HepG2 (cell line): Measurements from ENCODE around the gene CPEB4. TPM values are rescaled to one million over a fixed set of nuclear protein-coding genes. Genes with fewer than 3 reads are reported as not detected.

ENCODE experiments used
- ATAC-seq: fragments of 200-7000 bp; cut with Tn5 transposase; 3 replicates; pipeline ENCODE4 v1.9.1; 2020; ENCODE audit warnings: mild to moderate bottlenecking, moderate library complexity
- BruUV-seq: library from RNA; stranded (reverse); fragments of 400-500 nt; replicated peaks from 2 replicates; lab custom pipeline; 2021; lab: Mats Ljungman, UMichigan
- CTCF ChIA-PET: fragments of 300-600 bp; formaldehyde crosslinking; extraction: SDS; loops from one replicate; lab custom pipeline; 2021; ENCODE audit warnings: low total read pairs, inconsistent platforms, low intra/inter-chr PET ratio; lab: Yijun Ruan, JAX
- POLR2A ChIA-PET: fragments of 350-600 bp; sonication (Branson Sonifier 250); formaldehyde crosslinking; loops from one replicate; lab custom pipeline; 2020; ENCODE audit warnings: antibody characterized with exemption, inconsistent platforms; lab: Yijun Ruan, JAX
- DNase-seq: peaks from one replicate; pipeline ENCODE4 v3.0.0-alpha.2; 2015; ENCODE audit warnings: low spot score
- FAIRE-seq: peaks from 3 replicates; lab custom pipeline; 2011; peaks lifted over from hg19 to GRCh38; lab: Jason Lieb, UNC
- H2AFZ ChIP-seq: one replicate; pipeline ENCODE4 v1.6.1; 2011; ENCODE audit warnings: low read length, inconsistent platforms
- H3K27ac ChIP-seq: fragments of 300-600 bp; 3 replicates; pipeline ENCODE4 v1.8.0; 2011; ENCODE audit warnings: mixed run types, mild to moderate bottlenecking, mixed read lengths, low read length, inconsistent platforms; ENCODE audit not compliant: insufficient read depth; ENCODE audit errors: extremely low read length
- H3K27me3 ChIP-seq, 2 experiments: fragments of 200-600 bp in 1 of 2; 2 replicates in 1 of 2; 3 replicates in 1 of 2; pipeline versions ENCODE4 v1.6.0 to v1.8.0; 2011; ENCODE audit warnings: low read length in 2 of 2, mild to moderate bottlenecking in 2 of 2, moderate library complexity in 2 of 2, inconsistent platforms in 1 of 2; ENCODE audit not compliant: insufficient read depth in 2 of 2, control insufficient read depth in 1 of 2
- H3K36me3 ChIP-seq, 2 experiments: fragments of 200-600 bp in 1 of 2; replicated peaks in 1 of 2; 2 replicates in 1 of 2; 3 replicates in 1 of 2; pipeline versions ENCODE4 v1.5.1 to v1.8.0; 2011; ENCODE audit warnings: low read length in 2 of 2, inconsistent platforms in 1 of 2; ENCODE audit not compliant: insufficient read depth in 2 of 2, control insufficient read depth in 1 of 2
- H3K4me1 ChIP-seq: 2 replicates; pipeline ENCODE4 v1.5.1; 2012; ENCODE audit warnings: low read length, inconsistent platforms; ENCODE audit not compliant: insufficient read depth
- H3K4me2 ChIP-seq: 2 replicates; pipeline ENCODE4 v1.6.0; 2011; ENCODE audit warnings: low read depth, low read length, inconsistent platforms
- H3K4me3 ChIP-seq, 3 experiments: fragments of 200-600 bp in 1 of 3; sonication (generic), shearing (Covaris generic) in 1 of 3; replicated peaks in 1 of 3; 2 replicates each; pipeline ENCODE4 v1.5.1; 2011 to 2016; ENCODE audit warnings: low read length in 3 of 3, inconsistent platforms in 2 of 3, low read depth in 2 of 3, mild to moderate bottlenecking in 2 of 3, control low read depth in 1 of 3, mixed read lengths in 1 of 3; ENCODE audit not compliant: insufficient read depth in 1 of 3
- H3K79me2 ChIP-seq: one replicate; pipeline ENCODE4 v1.6.1; 2011; ENCODE audit warnings: low read length, inconsistent platforms; ENCODE audit not compliant: insufficient read depth
- H3K9ac ChIP-seq: 2 replicates; pipeline ENCODE4 v1.6.0; 2011; ENCODE audit warnings: mild to moderate bottlenecking, low read depth, low read length, inconsistent platforms; ENCODE audit not compliant: insufficient read depth
- H3K9me3 ChIP-seq: 2 replicates; pipeline ENCODE4 v1.5.1; 2012; ENCODE audit warnings: mild to moderate bottlenecking, low read length
- H4K20me1 ChIP-seq: 2 replicates; pipeline ENCODE4 v1.6.0; 2011; ENCODE audit warnings: inconsistent platforms, mild to moderate bottlenecking, low read length, moderate library complexity; ENCODE audit not compliant: insufficient read depth
- CEBPG ChIP-seq: IDR thresholded peaks from 2 replicates; pipeline ENCODE4 v1.6.1; 2016
- ZIK1 ChIP-seq: sonication (generic); formaldehyde crosslinking; IDR thresholded peaks from 2 replicates; pipeline ENCODE4 v1.5.0; 2020; ENCODE audit warnings: mild to moderate bottlenecking, low read depth, missing genetic modification reagents, borderline replicate concordance
- ZNF329 ChIP-seq: sonication (generic); formaldehyde crosslinking; IDR thresholded peaks from 2 replicates; pipeline ENCODE4 v1.9.0; 2021; ENCODE audit warnings: low read depth, mild to moderate bottlenecking, missing genetic modification reagents
- WGBS: methylation state at CpG from one replicate; pipeline ENCODE4 v1.1.6; 2017; ENCODE audit warnings: low lambda C conversion rate; 5-methylcytosine and 5-hydroxymethylcytosine counted together
- in situ Hi-C: cut with HindIII; loops from 2 replicates; pipeline ENCODE4 v1.10.0; 2017; ENCODE audit warnings: low pct_unique_long_range_greater_than_20kb; ENCODE audit not compliant: extremely low pct_ligation_motif_present
- intact Hi-C: fragments of 100-400 bp; cut with micrococcal nuclease; formaldehyde crosslinking; loops from one replicate; pipeline ENCODE4 v1.10.0; 2022; ENCODE audit not compliant: unreplicated experiment
- polyA plus RNA-seq, 8 experiments: library from polyadenylated mRNA; depleted of rRNA in 3 of 8; stranded (reverse) in 7 of 8; unstranded in 1 of 8; fragments of >200 nt; fragmentation: Illumina TruSeq in 4 of 8; extraction: Trizol in 4 of 8; gene quantifications; 2 replicates each; pipeline versions ENCODE4 v1.2.1 to v1.2.3, GENCODE V29; 2011 to 2016; ENCODE audit warnings: low read depth in 4 of 8, missing spikeins in 1 of 8, mixed read lengths in 1 of 8; ENCODE audit not compliant: insufficient read depth in 1 of 8
- total RNA-seq, 5 experiments: library from RNA; depleted of rRNA; stranded (reverse); fragments of >200 nt; fragmentation: Illumina TruSeq; extraction: Trizol; gene quantifications; 2 replicates each; pipeline ENCODE4 v1.2.3, GENCODE V29; 2016; ENCODE audit warnings: low read depth in 1 of 5

CPEB4 gene
- total and polyA plus RNA-seq, 2 of the 13 experiments (the other 11 are each of a cell fraction or from before 2014, with no cell fraction given), result 7.7 to 26.7 TPM

- Histone ChIP-seq H3K27ac (no peak overlapping the region), H3K9ac (no peak overlapping the region), H3K9me3 (no peaks in the 10 kb centered on the region), H2AFZ (no peak overlapping the region), H3K36me3 (no peaks in the 10 kb centered on the region), H3K79me2 (no peaks in the 10 kb centered on the region), H3K4me2 (no peak overlapping the region), H3K4me1 (peaks cover 53% of the 10 kb centered on the region), H3K4me3 (no peak overlapping the region), H4K20me1 (no peaks in the 10 kb centered on the region), H3K27me3 (no peaks in the 10 kb centered on the region)
- no peak for TF ChIP-seq CEBPG (CRISPR knock-in tag)
- WGBS, result 90% methylated on average over 6 of the region's 6 CpGs
- BruUV-seq, result no TSS peak
- in situ Hi-C loops (no loop called here), intact Hi-C loops (no loop called here)
- FAIRE-seq (no peak), ATAC-seq (no peak), DNase-seq (no peak)
- ChIA-PET POLR2A (no interaction called here), CTCF (no interaction called here)
These were observed 6.2 kb upstream of the CPEB4 start for GRCh38 chr5:173881811-173882575.

GRCh38 chr5:173882632-173883031, 5.5 kb upstream of the CPEB4 start:
- FAIRE-seq (no peak), DNase-seq (no peak), ATAC-seq (no peak)
- Histone ChIP-seq H3K36me3 (no peaks in the 10 kb centered on the region), H3K27me3 (no peaks in the 10 kb centered on the region), H3K4me1 (peaks cover 59% of the 10 kb centered on the region), H2AFZ (no peak overlapping the region), H3K27ac (no peak overlapping the region), H3K9ac (no peak overlapping the region), H3K4me2 (no peak overlapping the region), H3K4me3 (no peak overlapping the region), H3K9me3 (no peaks in the 10 kb centered on the region), H3K79me2 (no peaks in the 10 kb centered on the region), H4K20me1 (no peaks in the 10 kb centered on the region)
- intact Hi-C loops (no loop called here), in situ Hi-C loops (no loop called here)
- ChIA-PET POLR2A (no interaction called here), CTCF (no interaction called here)
- no TSS peak for BruUV-seq
- no peak for TF ChIP-seq ZNF329 (CRISPR knock-in tag)
- no peak for TF ChIP-seq ZIK1 (CRISPR knock-in tag)
